Measurements from ENCODE around the gene MINDY2.

The MINDY2 gene

GRCh38 chr15:58889363-58889762 lies 118.3 kb downstream of the MINDY2 start:
- DNase-seq, result no peak

GRCh38 chr15:58898150-58898680 lies 127.1 kb downstream of the MINDY2 start:
- no peak for DNase-seq

DNA sequence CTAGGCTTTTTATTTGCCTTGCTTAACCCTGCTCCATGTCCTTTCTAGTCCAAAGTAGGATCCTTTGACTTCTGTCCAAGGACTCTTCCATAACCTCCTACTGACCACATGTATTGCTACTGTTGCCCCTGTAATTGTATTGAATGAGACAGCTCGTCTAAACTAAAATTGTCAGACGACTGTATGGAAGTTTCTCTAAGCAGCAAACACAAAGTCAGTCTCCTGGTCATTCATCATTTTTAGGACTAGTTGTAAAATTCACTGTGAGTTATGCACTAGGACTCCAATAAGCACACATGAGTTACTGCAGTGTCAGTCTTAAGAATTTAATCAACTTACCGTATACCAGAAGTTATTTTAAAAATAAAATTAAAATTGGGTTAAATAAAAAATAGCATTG lies 129.5 kb downstream of the MINDY2 start:
- DNase-seq, result no peak

DNA sequence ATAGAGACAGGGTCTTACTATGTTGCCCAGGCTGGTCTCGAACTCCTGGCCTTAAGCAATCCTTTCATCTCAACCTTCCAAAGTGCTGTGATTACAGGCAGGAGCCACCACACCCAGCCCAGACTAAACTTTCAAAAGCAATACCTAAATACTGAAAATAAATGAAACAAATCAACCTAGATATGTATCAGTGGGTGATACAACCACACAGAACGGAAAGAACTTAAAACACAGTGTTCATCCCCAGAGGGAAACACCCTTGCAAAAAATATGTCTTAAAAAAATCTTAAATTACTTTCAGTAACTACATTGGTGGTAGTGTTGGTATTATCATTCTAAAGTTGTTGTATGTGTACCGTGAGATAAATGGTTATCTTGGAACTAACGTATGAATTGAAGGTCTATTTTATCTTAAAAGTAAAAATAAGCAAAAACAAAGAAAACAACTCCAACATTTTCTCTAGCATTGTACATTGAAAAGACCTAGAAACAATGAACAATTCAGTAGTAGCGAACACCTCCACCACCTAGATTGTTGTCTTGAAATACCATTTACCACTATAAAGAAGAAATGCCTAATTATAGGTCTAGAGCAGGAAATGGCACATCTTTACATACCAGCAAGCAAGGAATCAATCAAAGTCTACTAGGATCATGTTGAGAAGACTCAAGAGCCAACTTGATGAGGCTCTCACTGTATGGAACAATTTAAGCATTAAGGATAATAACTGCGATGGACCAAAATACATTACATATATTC lies 137.6 kb downstream of the MINDY2 start:
- DNase-seq, result no peak

DNA sequence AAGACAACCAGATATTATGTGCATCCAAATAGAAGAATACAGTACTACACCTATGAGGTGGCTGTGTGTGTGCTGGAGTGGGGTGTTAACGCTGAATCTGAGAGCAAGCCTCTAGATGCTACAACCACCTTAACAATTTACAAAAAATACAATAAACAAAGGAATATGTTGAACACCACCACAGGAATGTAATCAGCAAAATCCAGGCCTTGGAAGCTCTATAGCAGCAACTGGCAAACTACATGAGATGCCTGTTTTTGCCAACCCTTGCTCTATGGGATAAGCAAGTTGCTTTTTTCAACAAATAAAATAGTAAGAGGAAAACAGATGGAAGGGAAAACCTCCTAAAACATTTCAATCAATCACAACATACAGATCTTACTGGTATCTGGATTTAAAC lies 138.5 kb downstream of the MINDY2 start:
- no peak for DNase-seq

DNA sequence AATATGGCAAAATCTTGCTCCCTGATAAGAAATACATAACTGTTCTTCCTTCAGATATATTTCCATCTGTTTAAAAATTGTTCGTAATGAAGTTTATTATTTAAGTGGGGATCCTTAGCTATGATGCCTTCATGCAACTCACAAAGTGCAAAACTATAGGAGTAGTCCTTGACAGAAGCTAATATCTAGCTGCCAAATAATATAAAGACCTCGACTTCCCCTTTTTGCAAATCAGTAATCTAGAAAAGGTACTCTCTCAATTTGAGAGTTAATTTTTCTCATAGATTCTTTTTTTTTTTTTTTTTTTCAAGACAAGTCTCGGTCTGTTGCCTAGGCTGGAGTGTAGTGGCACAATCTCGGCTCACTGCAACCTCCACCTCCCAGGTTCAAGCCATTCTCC lies 139.4 kb downstream of the MINDY2 start:
- DNase-seq, result no peak

All from NCI-H1092 treated with DMSO at 0.1 percent for 48 hours (cell line).